ENCODE data around the gene SIPA1L3. TPM values are rescaled to one million over a fixed set of nuclear protein-coding genes. Genes with fewer than 3 reads are reported as not detected.

The SIPA1L3 gene
- total RNA-seq, 6 experiments from 2014 or later: 9.1 to 20.4 (median 14.9) TPM

DNA sequence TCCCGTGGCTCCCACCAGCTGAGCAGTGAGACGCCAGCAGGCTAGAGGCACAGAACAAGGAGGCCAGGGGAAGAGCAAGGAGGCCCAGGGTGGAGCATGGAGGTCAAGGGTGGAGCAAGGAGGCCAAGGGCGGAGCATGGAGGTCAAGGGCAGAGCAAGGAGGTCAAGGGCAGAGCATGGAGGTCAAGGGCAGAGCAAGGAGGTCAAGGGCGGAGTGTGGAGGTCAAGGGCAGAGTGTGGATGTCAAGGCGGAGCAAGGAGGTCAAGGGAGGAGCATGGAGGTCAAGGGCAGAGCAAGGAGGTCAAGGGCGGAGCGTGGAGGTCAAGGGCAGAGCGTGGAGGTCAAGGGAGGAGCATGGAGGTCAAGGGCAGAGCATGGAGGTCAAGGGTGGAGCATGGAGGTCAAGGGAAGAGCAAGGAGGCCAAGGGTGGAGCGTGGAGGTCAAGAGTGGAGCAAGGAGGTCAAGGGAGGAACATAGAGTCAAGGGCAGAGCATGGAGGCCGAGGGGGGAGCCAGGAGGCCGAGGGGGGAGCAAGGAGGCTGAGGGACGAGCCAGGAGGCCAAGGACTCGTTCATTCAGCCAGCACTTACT, 289.3 kb downstream of the SIPA1L3 start:
- no peak overlapping the region for H3K27ac ChIP-seq
- TF ChIP-seq, protein P1, sequence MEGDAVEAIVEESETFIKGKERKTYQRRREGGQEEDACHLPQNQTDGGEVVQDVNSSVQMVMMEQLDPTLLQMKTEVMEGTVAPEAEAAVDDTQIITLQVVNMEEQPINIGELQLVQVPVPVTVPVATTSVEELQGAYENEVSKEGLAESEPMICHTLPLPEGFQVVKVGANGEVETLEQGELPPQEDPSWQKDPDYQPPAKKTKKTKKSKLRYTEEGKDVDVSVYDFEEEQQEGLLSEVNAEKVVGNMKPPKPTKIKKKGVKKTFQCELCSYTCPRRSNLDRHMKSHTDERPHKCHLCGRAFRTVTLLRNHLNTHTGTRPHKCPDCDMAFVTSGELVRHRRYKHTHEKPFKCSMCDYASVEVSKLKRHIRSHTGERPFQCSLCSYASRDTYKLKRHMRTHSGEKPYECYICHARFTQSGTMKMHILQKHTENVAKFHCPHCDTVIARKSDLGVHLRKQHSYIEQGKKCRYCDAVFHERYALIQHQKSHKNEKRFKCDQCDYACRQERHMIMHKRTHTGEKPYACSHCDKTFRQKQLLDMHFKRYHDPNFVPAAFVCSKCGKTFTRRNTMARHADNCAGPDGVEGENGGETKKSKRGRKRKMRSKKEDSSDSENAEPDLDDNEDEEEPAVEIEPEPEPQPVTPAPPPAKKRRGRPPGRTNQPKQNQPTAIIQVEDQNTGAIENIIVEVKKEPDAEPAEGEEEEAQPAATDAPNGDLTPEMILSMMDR (IDR thresholded peaks at IDR 0.05): no peak
- TF ChIP-seq POLR2A (IDR thresholded peaks at IDR 0.05): no peak
- no peaks in the 10 kb centered on the region for H3K36me3 ChIP-seq
- H3K9me3 ChIP-seq: no peaks in the 10 kb centered on the region
- intact Hi-C loops (cut with DNase I): no loop called here
- ATAC-seq (no peak), DNase-seq (no peak)
- no peaks in the 10 kb centered on the region for H3K27me3 ChIP-seq
- H3K4me3 ChIP-seq: no peak overlapping the region
- no peaks in the 10 kb centered on the region for H3K4me1 ChIP-seq
- WGBS (ENCODE audit: insufficient coverage, low coverage, low lambda C conversion rate, missing lambda C conversion rate): 96% methylated on average over 13 of the region's 13 CpGs

DNA sequence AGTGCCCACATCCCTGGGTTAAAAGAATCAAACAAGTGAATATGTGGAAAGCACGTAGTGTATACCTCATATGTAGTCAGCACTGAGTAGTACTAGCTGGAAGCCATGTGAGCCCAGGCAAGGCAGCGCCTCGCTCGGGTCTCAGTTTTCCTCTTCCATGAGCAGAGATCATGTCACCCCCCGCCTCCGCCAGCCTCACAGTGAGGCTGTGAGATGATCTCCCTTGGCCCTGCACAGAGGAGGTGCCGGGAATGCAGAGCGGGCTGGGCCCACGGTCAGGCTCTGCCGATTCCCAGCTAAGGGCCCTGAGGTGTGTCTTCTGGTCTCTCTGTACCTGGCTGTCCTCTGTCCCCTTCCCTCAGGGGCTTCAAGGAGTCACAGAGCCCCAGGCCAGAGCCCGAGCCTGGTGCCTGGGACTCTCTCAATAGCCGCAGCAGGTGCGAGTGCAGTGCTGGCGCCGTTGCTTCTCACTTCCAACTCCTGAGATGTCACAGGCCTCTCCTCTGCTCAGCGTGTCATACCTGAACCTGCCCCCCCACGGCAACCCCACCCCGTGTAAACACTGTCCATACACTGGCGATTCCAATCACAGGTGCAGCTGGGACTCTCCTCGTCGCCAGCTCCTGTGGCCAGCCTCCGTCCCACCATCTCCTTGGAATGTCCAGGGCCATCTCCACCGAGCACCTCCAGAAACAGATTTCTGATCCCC, 290.1 kb downstream of the SIPA1L3 start:
- TF ChIP-seq, protein P1 (IDR thresholded peaks at IDR 0.05): no peak
- TF ChIP-seq POLR2A (IDR thresholded peaks at IDR 0.05): no peak
- H3K27me3 ChIP-seq: no peaks in the 10 kb centered on the region
- intact Hi-C loops (cut with DNase I): no loop called here
- H3K27ac ChIP-seq: no peak overlapping the region
- DNase-seq: no peak
- no peak for ATAC-seq
- 92% methylated on average over 10 of the region's 23 CpGs for WGBS (ENCODE audit: insufficient coverage, low coverage, low lambda C conversion rate, missing lambda C conversion rate)
- H3K36me3 ChIP-seq: peaks cover 0 to under 1% (median 0%) of the 10 kb centered on the region in 4 donors
- no peak overlapping the region for H3K4me3 ChIP-seq
- H3K9me3 ChIP-seq: no peaks in the 10 kb centered on the region
- H3K4me1 ChIP-seq: no peaks in the 10 kb centered on the region

DNA sequence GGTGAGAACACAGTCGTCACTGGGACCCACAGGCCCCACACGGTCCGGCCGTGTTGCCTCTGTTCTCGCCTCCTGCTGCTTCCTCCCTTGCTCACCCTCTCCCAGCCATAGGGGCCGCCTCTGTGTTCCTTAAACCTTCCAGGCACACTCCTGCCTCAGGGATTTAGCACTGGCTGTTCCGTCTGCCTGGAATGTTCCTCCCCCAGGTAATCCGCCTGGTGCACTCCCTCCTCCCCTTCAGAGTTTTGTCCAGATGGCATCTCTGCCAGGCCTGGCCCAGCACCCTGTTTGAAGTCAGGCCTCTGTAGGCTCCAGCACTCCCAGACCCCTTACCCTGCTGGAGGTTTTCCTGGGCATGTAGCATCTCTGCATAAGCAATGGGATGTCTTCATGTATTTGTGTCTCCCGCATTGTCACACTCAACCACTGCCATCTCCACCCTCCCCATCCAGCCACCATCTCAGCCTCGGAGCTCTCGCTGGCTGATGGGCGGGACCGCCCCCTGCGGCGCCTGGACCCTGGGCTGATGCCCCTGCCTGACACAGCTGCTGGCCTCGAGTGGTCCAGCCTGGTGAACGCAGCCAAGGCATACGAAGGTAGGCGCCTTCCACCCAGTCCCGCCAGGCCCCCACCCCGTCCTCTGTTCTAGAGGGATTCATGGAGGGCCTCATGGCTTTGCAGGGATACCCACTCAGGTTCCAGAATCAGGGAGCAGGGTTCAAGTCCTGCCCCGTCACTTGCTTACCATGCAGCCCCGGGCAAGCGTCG, 291.1 kb downstream of the SIPA1L3 start:
- Histone ChIP-seq H3K27me3 (no peaks in the 10 kb centered on the region), H3K36me3 (peaks cover 0 to 3% (median 0%) of the 10 kb centered on the region in 4 donors), H3K4me3 (no peak overlapping the region), H3K4me1 (no peaks in the 10 kb centered on the region), H3K9me3 (no peaks in the 10 kb centered on the region), H3K27ac (no peak overlapping the region)
- intact Hi-C loops (cut with DNase I): no loop called here
- peak in 1 of 4 donors; percentile 7 for ATAC-seq
- DNase-seq: no peak
- TF ChIP-seq POLR2A (IDR thresholded peaks at IDR 0.05): no peak
- TF ChIP-seq, protein P1 (IDR thresholded peaks at IDR 0.05): no peak
- WGBS (ENCODE audit: insufficient coverage, low coverage, low lambda C conversion rate, missing lambda C conversion rate): 90% methylated on average over 12 of the region's 25 CpGs

DNA sequence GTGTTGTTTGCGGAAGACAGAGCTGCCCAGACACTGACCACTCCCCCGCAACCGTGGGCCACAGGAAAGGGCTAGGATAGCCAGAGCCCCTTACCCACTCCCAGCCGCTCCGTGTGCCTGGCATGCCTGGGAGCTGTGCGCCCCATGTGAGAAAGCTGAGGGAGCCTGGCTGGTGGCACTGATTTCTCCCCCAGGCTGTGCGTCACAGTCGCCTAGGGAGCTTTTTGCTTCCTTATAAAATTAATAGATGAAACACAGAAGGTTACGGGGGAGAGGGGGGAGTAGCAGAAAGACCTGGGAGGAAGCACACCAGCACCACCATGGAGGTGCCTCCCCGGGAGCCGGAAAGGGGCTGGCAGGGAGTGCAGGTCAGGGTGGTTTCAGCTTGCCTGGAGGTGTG, 292.3 kb downstream of the SIPA1L3 start:
- no peak for ATAC-seq
- WGBS (ENCODE audit: insufficient coverage, low coverage, low lambda C conversion rate, missing lambda C conversion rate): 91% methylated on average over 5 of the region's 11 CpGs
- H3K36me3 ChIP-seq: peaks cover 0 to 3% (median 0%) of the 10 kb centered on the region in 4 donors

More for the DNA sequence above, 292.3 kb downstream of the SIPA1L3 start:
- no peaks in the 10 kb centered on the region for H3K9me3 ChIP-seq
- TF ChIP-seq, protein P1 (IDR thresholded peaks at IDR 0.05): no peak
- TF ChIP-seq POLR2A (IDR thresholded peaks at IDR 0.05): no peak
- no peak overlapping the region for H3K27ac ChIP-seq
- H3K4me1 ChIP-seq: no peaks in the 10 kb centered on the region
- intact Hi-C loops (cut with DNase I): no loop called here
- H3K27me3 ChIP-seq: no peaks in the 10 kb centered on the region
- H3K4me3 ChIP-seq: no peak overlapping the region
- DNase-seq: no peak
